Rectal smooth muscle tissue (tissue), 1 donor: ENCODE results near the gene TOB2.
"Not testable (repeated sequence)": the region's sequence is repeated elsewhere in the genome, so short reads cannot be mapped to it uniquely, and the experiment has no call there.

Source experiments
- H3K27ac ChIP-seq: one replicate; pipeline ENCODE4 v1.7.0; 2013; ENCODE audit warnings: low read depth, low read length, inconsistent platforms
- H3K27me3 ChIP-seq: one replicate; pipeline ENCODE4 v1.7.0; 2013; ENCODE audit warnings: low read length; ENCODE audit not compliant: control insufficient read depth, insufficient read depth
- H3K36me3 ChIP-seq: one replicate; pipeline ENCODE4 v1.7.0; 2013; ENCODE audit warnings: low read length; ENCODE audit not compliant: control insufficient read depth, insufficient read depth
- H3K4me1 ChIP-seq: one replicate; pipeline ENCODE4 v1.7.0; 2013; ENCODE audit warnings: low read length; ENCODE audit not compliant: control insufficient read depth, insufficient read depth
- H3K4me3 ChIP-seq: one replicate; pipeline ENCODE4 v1.7.0; 2013; ENCODE audit warnings: low read length
- H3K9ac ChIP-seq: one replicate; pipeline ENCODE4 v1.7.0; 2013; ENCODE audit warnings: low read length

TOB2 gene

DNA sequence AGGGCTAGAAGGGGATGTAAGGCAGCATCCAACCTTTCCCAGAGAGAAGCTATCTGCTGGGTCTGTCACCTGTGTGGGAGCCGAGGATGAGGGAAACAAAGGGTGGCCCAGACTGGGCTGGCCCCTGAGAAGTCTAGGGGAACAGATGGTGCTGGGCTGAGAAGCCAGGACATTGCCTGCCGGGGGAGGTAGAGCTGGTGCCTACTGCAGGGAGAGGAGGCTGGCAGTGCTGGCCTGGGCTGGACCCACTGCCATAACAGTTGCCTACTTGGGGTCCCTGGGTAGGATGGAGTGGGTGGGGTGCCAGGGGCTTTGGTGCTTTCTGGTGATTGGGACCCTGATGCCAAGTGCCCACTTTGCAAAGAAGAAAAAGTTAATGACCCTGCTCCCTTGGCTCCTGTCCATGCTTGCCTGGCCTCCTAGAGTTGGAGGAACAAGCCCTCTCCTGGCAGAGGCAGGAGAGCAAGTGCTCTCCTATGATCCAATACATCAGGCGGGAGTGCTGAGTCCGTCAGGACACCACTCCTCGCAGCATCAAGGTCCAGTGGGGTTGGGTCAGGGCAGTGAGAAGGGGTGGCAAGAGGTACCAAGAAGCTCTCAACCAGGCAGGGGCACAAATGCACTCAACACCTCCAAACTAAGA is 12.1 kb downstream of the TOB2 start:
- not testable (repeated sequence) for H3K4me3 ChIP-seq, H3K27ac ChIP-seq, H3K27me3 ChIP-seq, H3K4me1 ChIP-seq, H3K9ac ChIP-seq
- H3K36me3 ChIP-seq = peaks cover 29% of the 10 kb centered on the region

DNA sequence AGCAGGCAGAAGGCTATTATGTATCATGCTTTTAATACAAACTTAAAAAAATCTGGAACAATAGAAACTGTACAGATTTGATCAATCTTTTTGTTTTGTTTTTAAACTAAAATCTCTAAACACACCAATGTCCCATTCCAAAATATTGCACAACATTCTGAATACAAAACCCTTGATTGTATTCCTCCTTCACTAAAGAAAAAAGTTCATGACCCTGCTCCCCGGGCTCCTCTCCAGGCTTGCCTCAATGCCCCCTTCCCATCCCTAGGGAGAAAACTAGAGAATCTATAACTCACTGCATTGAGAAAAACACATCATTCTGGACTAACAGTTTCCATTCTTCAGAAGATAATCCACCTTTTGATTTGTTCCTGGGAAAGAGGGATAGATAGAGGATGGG is 13.1 kb downstream of the TOB2 start:
- H3K27ac ChIP-seq, H3K27me3 ChIP-seq: not testable (repeated sequence)
- H3K36me3 ChIP-seq = peaks cover 29% of the 10 kb centered on the region

DNA sequence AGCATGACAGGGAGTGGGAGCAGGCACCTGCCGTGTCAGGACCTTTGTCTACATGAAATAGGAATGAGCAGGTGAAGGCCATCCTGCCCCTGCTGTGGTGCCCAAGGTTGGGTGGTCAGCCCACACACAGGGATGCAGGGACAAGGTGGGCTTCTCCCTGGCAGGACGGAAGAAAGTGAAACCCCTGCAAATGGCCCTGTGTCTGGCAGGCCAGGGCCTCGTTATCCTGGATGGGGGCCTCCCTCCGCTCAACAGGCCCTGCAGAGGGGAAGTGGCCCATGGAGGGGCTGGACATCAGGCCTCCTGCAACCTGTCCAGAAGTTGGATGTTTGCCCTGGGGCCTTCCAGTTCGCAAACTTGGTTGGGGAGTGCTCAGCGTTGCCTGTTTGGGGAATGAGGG is 14.9 kb downstream of the TOB2 start:
- H3K27ac ChIP-seq = no peak overlapping the region
- no peaks in the 10 kb centered on the region for H3K4me1 ChIP-seq
- peaks cover 23% of the 10 kb centered on the region for H3K36me3 ChIP-seq
- H3K4me3 ChIP-seq = no peak overlapping the region
- H3K9ac ChIP-seq = no peak overlapping the region
- no peaks in the 10 kb centered on the region for H3K27me3 ChIP-seq

More for the DNA sequence above, 13.1 kb downstream of the TOB2 start:
- not testable (repeated sequence) for H3K4me3 ChIP-seq, H3K4me1 ChIP-seq, H3K9ac ChIP-seq

DNA sequence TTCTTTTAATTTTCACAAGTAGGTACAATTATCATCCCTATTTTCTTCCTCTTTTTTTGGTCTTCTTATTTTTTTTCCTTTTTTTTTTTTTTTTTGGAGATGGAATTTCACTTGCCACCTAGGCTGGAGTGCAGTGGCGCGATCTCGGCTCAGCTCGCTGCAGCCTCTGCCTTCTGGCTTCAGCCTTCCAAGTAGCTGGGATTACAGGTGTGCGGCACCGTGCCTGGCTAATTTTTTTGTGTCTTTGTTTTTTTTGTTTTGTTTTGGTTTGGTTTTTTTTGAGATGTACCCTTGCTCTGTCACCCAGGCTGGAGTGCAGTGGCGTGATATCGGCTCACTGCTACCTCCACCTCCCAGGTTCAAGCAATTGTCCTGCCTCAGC is 16.7 kb downstream of the TOB2 start:
- Histone ChIP-seq H3K36me3 (peaks cover 14% of the 10 kb centered on the region), H3K27ac (no peak overlapping the region), H3K27me3 (no peaks in the 10 kb centered on the region), H3K4me1 (no peaks in the 10 kb centered on the region), H3K4me3 (no peak overlapping the region), H3K9ac (no peak overlapping the region)

DNA sequence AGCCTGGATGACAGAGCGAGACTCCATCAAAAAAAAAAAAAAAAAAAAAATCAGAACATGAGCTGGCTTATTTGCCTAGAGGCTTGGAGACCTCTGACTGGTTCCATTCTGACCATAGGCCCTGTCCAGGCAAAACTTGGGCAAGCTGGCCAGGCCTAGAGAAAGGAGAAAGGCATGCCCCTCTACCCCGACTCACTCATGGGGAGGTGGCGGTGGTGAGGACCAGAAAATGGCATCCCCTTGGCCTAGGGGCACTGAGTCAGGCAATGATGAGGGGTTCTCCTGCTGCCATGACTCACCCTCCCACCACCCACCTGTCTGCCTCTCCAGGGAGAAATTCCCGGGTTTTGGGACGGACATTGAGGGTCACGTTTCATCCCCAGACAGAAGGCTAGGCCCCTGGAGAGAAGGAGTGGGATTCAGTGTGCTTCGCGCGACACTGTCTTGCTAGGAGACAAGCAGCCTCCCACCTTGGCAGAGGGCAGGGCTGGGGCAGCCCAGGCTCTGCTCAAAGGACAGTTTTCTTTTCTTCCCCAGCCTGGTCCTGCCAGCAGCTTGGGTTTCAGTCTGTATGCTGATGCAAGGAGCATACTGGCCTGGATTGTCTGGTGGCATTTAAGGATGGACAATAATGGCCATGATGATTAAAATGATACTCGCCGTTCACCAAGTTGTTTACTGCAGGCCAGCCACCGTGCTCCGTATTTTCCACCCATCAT is 17.2 kb downstream of the TOB2 start:
- no peaks in the 10 kb centered on the region for H3K4me1 ChIP-seq
- no peak overlapping the region for H3K27ac ChIP-seq
- H3K36me3 ChIP-seq = peaks cover 16% of the 10 kb centered on the region
- no peak overlapping the region for H3K4me3 ChIP-seq
- H3K9ac ChIP-seq = no peak overlapping the region
- H3K27me3 ChIP-seq = no peaks in the 10 kb centered on the region

DNA sequence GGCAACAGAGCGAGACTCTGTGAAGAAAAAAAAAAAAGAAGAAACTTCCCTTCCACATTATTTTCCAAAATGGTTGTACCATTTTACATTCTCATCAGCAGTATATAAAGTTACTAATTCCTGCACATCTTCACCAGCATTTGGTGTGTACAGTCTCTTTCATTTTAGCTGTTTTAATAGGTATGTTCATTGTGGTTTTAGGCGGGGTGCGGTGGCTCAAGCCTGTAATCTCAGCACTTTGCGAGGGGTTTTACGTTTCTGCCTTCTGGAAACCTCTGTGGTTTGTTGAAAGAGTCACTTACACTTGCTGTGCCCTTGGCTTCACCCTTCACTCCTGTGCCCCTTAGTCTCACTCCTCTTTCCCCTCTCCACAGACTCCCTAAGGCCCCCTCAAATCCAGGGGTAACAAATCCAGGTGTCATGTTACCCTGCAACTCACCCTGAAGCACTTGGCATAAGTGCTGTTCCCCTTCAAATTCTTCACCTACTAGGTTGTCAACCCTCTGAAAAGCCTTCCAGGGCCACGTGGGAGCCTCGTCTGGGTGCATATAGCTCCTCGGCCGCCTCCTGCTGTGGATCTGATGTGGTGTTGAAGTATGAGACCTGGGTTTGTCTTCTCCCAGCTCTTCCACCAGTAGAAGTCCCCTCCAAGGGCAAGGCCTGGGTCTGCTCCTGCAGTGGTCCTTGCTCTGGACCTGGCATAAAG is 20.8 kb downstream of the TOB2 start:
- no peak overlapping the region for H3K27ac ChIP-seq
- no peak overlapping the region for H3K4me3 ChIP-seq
- peaks cover 13% of the 10 kb centered on the region for H3K36me3 ChIP-seq
- H3K4me1 ChIP-seq = no peaks in the 10 kb centered on the region
- H3K9ac ChIP-seq = no peak overlapping the region
- H3K27me3 ChIP-seq = no peaks in the 10 kb centered on the region

DNA sequence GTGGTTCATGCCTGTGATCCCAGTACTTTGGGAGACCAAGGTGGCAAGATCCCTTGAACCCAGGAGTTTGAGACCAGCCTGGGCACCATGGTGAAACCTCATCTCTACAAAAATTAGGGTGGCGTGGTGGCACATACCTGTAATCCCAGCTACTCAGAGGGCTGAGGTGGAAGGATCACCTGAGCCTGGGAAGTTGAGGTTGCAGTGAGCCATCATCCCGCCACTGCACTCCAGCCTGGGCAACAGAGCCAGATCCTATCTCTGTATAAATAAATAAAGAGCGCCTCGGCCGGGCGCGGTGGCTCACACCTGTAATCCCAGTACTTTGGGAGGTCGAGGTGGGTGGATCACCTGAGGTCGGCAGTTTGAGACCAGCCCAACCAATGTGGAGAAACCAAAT is 27.9 kb downstream of the TOB2 start:
- H3K27ac ChIP-seq = peak overlapping the region; percentile 92
- no peaks in the 10 kb centered on the region for H3K27me3 ChIP-seq
- peaks cover 2% of the 10 kb centered on the region for H3K36me3 ChIP-seq
- H3K4me1 ChIP-seq = peaks cover 18% of the 10 kb centered on the region
- no peak overlapping the region for H3K4me3 ChIP-seq
- H3K9ac ChIP-seq = no peak overlapping the region

DNA sequence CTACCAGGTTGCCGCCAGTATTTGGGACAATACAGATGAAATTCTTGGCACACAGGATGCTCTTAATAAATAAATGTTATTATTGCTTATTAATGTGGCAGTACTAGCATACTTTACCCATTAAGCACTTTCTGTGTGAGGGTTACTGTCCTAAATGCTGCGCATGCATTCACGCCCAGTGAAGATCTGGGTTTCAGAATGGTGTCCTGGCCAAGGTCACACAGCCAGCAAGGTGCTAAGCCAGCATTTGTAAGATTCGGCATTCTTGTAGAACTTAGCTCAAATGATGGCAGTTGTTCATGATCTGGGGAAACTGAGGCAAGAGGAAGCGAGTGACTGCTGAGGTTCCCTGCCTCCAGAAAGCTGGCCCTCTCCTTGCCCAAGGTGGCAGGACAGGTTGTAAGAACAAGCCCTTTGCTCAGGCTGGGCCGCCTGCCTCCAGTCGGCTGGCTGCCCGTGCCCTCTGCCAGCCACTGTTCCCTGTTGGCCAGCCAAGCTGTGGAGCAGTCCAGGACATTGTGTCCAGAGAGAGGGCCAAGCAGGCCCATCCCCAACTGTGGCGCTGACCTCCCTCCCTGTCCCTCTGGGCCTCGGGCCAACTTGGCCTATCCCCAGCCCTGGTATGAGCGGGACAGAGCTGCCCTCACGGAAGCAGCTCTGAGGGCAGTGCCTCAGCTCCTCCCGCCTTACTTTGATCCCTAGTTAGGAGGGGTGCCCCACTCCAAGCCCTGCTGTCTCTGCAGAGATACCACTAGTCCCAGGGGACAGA is 28.8 kb downstream of the TOB2 start:
- H3K27me3 ChIP-seq = no peaks in the 10 kb centered on the region
- peaks cover 20% of the 10 kb centered on the region for H3K4me1 ChIP-seq
- no peak overlapping the region for H3K4me3 ChIP-seq
- H3K36me3 ChIP-seq = peaks cover under 1% of the 10 kb centered on the region
- H3K9ac ChIP-seq = no peak overlapping the region
- peak overlapping the region; percentile 92 for H3K27ac ChIP-seq

DNA sequence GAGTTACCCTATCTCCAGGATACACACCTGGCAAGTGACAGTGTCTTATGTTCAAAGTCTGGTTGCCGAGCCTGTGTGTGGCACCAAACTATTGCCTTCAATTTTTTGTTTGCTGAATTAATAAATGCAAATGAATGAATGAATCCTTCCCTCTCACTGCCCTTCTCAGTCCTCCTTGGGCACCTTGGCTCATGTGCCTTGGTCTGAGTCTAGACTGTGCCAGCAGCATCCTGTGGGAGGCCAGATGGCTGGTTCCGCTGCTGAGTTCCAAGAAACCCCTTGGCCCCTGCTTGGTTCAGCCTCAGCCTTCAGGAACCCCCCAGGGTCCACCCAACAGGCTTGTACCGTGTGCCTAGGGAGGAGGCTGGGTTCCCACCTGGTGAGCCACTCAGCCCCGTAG is 31.0 kb downstream of the TOB2 start:
- Histone ChIP-seq H3K27ac (peak overlapping the region; percentile 61), H3K4me3 (peak overlapping the region; percentile 30), H3K27me3 (no peaks in the 10 kb centered on the region), H3K4me1 (peaks cover 29% of the 10 kb centered on the region), H3K36me3 (no peaks in the 10 kb centered on the region), H3K9ac (no peak overlapping the region)

DNA sequence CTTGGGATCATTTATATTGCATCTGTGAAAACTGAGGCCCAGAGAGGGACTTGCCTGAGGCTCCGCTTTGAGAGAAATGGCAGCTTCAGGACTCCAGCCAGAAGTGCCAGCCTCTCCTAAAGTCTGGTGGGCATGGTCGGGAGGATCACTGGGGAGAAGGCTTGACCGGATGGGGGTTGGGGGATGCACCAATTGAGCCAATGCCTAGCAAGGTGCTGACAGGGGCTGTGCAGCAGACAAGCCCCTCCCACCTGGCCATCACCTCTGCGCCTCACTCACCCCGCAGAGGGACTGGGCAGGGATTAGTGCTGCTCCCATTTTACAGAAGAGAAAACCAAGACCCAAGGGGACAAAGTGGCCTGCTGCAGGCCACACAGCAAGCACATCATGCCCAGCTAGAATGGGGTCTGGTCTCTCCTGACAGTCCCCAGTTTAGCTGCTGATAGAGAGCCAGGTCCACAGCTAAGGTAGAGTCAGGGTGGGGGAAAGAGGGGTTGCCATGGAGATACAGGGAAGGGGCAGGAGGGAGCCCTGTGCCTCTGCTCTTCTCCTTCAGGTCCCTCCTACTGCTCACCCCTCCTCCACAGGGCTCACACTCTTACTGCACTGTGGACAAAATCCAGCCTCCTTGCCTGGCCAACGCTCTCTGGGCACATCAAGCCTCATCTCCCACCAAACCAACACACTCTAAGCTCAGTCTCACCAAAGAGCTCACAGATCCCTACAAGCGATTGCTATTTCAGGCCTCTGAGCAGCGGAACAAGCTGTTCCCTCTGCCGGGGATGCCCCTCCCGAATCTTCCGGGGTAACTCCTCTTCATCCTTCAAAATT is 35.4 kb downstream of the TOB2 start:
- H3K4me1 ChIP-seq = peaks cover 22% of the 10 kb centered on the region

DNA sequence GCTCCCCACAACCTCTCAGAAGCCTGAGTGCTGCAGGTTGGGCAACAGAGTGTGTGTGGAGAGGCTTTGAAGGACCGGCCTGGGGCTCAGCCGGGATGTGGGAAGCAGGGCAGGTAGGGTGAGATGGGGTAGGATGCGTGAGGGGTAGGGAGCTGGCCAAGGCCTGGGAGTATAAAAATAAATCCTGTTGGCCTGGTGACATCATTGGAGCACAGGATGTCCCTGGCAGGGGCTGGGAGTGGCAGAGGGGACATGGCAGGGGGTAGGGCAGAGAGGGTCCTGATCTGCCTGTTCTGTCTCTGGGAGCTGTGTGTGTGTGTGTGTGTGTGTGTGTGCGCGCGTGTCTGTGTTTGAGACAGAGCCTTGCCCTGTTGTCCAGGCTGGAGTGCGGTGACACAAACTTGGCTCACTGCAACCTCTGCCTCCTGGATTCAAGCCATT is 36.3 kb downstream of the TOB2 start:
- Histone ChIP-seq H3K4me3 (no peak overlapping the region), H3K36me3 (no peaks in the 10 kb centered on the region), H3K27ac (peak overlapping the region; percentile 82), H3K9ac (no peak overlapping the region), H3K4me1 (peaks cover 20% of the 10 kb centered on the region), H3K27me3 (no peaks in the 10 kb centered on the region)

More for the DNA sequence above, 35.4 kb downstream of the TOB2 start:
- H3K4me3 ChIP-seq = no peak overlapping the region
- H3K27me3 ChIP-seq = no peaks in the 10 kb centered on the region
- peak overlapping the region; percentile 82 for H3K27ac ChIP-seq
- no peak overlapping the region for H3K9ac ChIP-seq
- no peaks in the 10 kb centered on the region for H3K36me3 ChIP-seq
